Measurements from ENCODE around the gene MOG. TPM values are rescaled to one million over a fixed set of nuclear protein-coding genes. Genes with fewer than 3 reads are reported as not detected.

The MOG gene
- total and polyA plus RNA-seq, 4 donors, result not detected

DNA sequence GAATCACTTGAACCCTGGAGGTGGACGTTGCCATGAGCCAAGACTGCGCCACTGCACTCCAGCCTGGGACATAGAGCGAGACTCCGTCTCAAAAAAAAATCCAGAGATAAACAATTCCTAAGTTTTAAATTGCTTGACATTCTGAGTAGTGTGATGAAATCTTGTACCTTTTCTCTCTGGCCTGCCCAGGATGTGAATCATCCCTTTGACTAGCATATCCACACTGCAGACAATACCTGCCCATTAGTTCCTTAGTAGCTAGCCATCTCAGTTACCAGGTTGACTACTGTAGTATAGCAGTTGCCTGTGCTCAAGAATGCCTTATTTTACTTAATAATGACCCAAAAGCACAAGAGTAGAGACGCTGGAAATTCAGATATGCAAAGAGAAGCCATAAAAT lies 21.2 kb downstream of the MOG start:
- Histone ChIP-seq H3K27me3 (ENCODE audit: control insufficient read depth in 4 of 4, insufficient read depth in 4 of 4, low read length in 3 of 4) (no peaks in the 10 kb centered on the region), H3K4me1 (ENCODE audit: control insufficient read depth in 4 of 4, insufficient read depth in 4 of 4, low read length in 3 of 4) (no peaks in the 10 kb centered on the region), H3K9ac (ENCODE audit: low read depth in 1 of 2, low read length in 2 of 2) (no peak overlapping the region), H3K4me3 (ENCODE audit: low read depth in 1 of 3, low read length in 3 of 3) (no peak overlapping the region), H3K36me3 (ENCODE audit: control insufficient read depth in 4 of 4, insufficient read depth in 3 of 4, low read depth in 1 of 4, low read length in 3 of 4) (no peaks in the 10 kb centered on the region), H3K27ac (ENCODE audit: low read depth in 1 of 2, low read length in 2 of 2) (no peak overlapping the region), H3K9me3 (ENCODE audit: control insufficient read depth in 4 of 4, low read length in 3 of 4) (no peaks in the 10 kb centered on the region)
- no peak for DNase-seq (ENCODE audit: low spot score)
- WGBS, result 89% methylated on average over 5 of the region's 5 CpGs
- no peak for TF ChIP-seq TAF1 (conservative IDR thresholded peaks at IDR 0.05)
- TF ChIP-seq SP1 (IDR thresholded peaks at IDR 0.05), result no peak
- TF ChIP-seq RAD21 (IDR thresholded peaks at IDR 0.05), result no peak
- TF ChIP-seq, protein P1, sequence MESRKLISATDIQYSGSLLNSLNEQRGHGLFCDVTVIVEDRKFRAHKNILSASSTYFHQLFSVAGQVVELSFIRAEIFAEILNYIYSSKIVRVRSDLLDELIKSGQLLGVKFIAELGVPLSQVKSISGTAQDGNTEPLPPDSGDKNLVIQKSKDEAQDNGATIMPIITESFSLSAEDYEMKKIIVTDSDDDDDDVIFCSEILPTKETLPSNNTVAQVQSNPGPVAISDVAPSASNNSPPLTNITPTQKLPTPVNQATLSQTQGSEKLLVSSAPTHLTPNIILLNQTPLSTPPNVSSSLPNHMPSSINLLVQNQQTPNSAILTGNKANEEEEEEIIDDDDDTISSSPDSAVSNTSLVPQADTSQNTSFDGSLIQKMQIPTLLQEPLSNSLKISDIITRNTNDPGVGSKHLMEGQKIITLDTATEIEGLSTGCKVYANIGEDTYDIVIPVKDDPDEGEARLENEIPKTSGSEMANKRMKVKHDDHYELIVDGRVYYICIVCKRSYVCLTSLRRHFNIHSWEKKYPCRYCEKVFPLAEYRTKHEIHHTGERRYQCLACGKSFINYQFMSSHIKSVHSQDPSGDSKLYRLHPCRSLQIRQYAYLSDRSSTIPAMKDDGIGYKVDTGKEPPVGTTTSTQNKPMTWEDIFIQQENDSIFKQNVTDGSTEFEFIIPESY (IDR thresholded peaks at IDR 0.05), result no peak
- TF ChIP-seq, protein P2, sequence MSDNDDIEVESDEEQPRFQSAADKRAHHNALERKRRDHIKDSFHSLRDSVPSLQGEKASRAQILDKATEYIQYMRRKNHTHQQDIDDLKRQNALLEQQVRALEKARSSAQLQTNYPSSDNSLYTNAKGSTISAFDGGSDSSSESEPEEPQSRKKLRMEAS (IDR thresholded peaks at IDR 0.05), result no peak
- TF ChIP-seq ATF3 (IDR thresholded peaks at IDR 0.05), result no peak
- TF ChIP-seq YY1 (IDR thresholded peaks at IDR 0.05), result no peak
- TF ChIP-seq NR2F2 (IDR thresholded peaks at IDR 0.05), result no peak
- no peak for TF ChIP-seq RXRA (IDR thresholded peaks at IDR 0.05)
- TF ChIP-seq JUND (IDR thresholded peaks at IDR 0.05), result no peak
- TF ChIP-seq HNF4G (IDR thresholded peaks at IDR 0.05), result no peak
- no peak for TF ChIP-seq FOXA1 (IDR thresholded peaks at IDR 0.05)
- TF ChIP-seq REST (IDR thresholded peaks at IDR 0.05), result no peak
- TF ChIP-seq EGR1 (IDR thresholded peaks at IDR 0.05; ENCODE audit: low read depth in 2 of 2), result no peak
- TF ChIP-seq, protein P3, sequence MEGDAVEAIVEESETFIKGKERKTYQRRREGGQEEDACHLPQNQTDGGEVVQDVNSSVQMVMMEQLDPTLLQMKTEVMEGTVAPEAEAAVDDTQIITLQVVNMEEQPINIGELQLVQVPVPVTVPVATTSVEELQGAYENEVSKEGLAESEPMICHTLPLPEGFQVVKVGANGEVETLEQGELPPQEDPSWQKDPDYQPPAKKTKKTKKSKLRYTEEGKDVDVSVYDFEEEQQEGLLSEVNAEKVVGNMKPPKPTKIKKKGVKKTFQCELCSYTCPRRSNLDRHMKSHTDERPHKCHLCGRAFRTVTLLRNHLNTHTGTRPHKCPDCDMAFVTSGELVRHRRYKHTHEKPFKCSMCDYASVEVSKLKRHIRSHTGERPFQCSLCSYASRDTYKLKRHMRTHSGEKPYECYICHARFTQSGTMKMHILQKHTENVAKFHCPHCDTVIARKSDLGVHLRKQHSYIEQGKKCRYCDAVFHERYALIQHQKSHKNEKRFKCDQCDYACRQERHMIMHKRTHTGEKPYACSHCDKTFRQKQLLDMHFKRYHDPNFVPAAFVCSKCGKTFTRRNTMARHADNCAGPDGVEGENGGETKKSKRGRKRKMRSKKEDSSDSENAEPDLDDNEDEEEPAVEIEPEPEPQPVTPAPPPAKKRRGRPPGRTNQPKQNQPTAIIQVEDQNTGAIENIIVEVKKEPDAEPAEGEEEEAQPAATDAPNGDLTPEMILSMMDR (IDR thresholded peaks at IDR 0.05; ENCODE audit: low read depth, low read length, missing input control), result no peak
- no peak for TF ChIP-seq FOXA2 (IDR thresholded peaks at IDR 0.05)
- no peak for TF ChIP-seq GABPA (IDR thresholded peaks at IDR 0.05 in 1 of 2, conservative IDR thresholded peaks at IDR 0.05 in 1 of 2)
- no peak for TF ChIP-seq HNF4A (conservative IDR thresholded peaks at IDR 0.05)

All from liver (tissue), 9 donors.